ENCODE data around the gene AOPEP.

GRCh38 chr9:94779693-94780290 lies 53.3 kb downstream of the AOPEP start:
- TF ChIP-seq CTCF (IDR thresholded peaks at IDR 0.05) = no peak
- no peak for TF ChIP-seq POLR2A (IDR thresholded peaks at IDR 0.05)
- no peak for TF ChIP-seq POLR2AphosphoS5 (IDR thresholded peaks at IDR 0.05)

All from upper lobe of left lung (tissue), 4 donors.